Astrocyte (in vitro differentiated cells and primary cell): ENCODE measurements around the gene C1orf52. TPM values are rescaled to one million over a fixed set of nuclear protein-coding genes. Genes with fewer than 3 reads are reported as not detected.

ENCODE experiments used
- DNase-seq: peaks from one replicate; pipeline ENCODE4 v3.0.0-alpha.2; 2010; ENCODE audit warnings: low read depth
- FAIRE-seq: peaks from 2 replicates; lab custom pipeline; 2011; peaks lifted over from hg19 to GRCh38; lab: Jason Lieb, UNC
- H2AFZ ChIP-seq: 2 replicates; pipeline ENCODE4 v1.6.0; 2012; ENCODE audit warnings: low read depth, low read length, inconsistent platforms
- H3K27ac ChIP-seq: 2 replicates; pipeline ENCODE4 v1.5.1; 2011; ENCODE audit warnings: low read depth, low read length, inconsistent platforms
- H3K27me3 ChIP-seq: 2 replicates; pipeline ENCODE4 v1.6.0; 2011; ENCODE audit warnings: low read length, inconsistent platforms; ENCODE audit not compliant: insufficient read depth
- H3K36me3 ChIP-seq: 2 replicates; pipeline ENCODE4 v1.5.1; 2011; ENCODE audit warnings: low read length, inconsistent platforms; ENCODE audit not compliant: insufficient read depth
- H3K4me1 ChIP-seq: 2 replicates; pipeline ENCODE4 v1.5.1; 2011; ENCODE audit warnings: low read length, inconsistent platforms; ENCODE audit not compliant: insufficient read depth
- H3K4me2 ChIP-seq: 2 replicates; pipeline ENCODE4 v1.6.0; 2012; ENCODE audit warnings: low read length, inconsistent platforms
- H3K4me3 ChIP-seq: 2 replicates; pipeline ENCODE4 v1.5.1; 2011; ENCODE audit warnings: low read depth, mild to moderate bottlenecking, low read length, inconsistent platforms; ENCODE audit not compliant: insufficient read depth
- H3K79me2 ChIP-seq: 2 replicates; pipeline ENCODE4 v1.6.0; 2012; ENCODE audit warnings: mild to moderate bottlenecking, low read length, inconsistent platforms; ENCODE audit not compliant: insufficient read depth
- H3K9ac ChIP-seq: 2 replicates; pipeline ENCODE4 v1.6.0; 2012; ENCODE audit warnings: mild to moderate bottlenecking, low read length, inconsistent platforms
- H3K9me3 ChIP-seq: 2 replicates; pipeline ENCODE4 v1.5.1; 2012; ENCODE audit warnings: low read depth, mild to moderate bottlenecking, low read length, inconsistent platforms; ENCODE audit not compliant: insufficient read depth
- H4K20me1 ChIP-seq: 2 replicates; pipeline ENCODE4 v1.6.0; 2012; ENCODE audit warnings: low read length, inconsistent platforms; ENCODE audit not compliant: insufficient read depth
- H3K27ac Mint-ChIP-seq: one replicate; pipeline ENCODE4 v1.8.0; 2021; ENCODE audit warnings: mild to moderate bottlenecking, mixed read lengths; ENCODE audit not compliant: unreplicated experiment
- H3K27me3 Mint-ChIP-seq: one replicate; pipeline ENCODE4 v1.8.0; 2021; ENCODE audit warnings: low read depth, mixed read lengths; ENCODE audit not compliant: unreplicated experiment
- H3K36me3 Mint-ChIP-seq: one replicate; pipeline ENCODE4 v1.8.0; 2021; ENCODE audit warnings: low read depth, mixed read lengths; ENCODE audit not compliant: unreplicated experiment
- H3K4me1 Mint-ChIP-seq: one replicate; pipeline ENCODE4 v1.8.0; 2021; ENCODE audit warnings: low read depth, mixed read lengths; ENCODE audit not compliant: unreplicated experiment
- H3K4me3 Mint-ChIP-seq: one replicate; pipeline ENCODE4 v1.8.0; 2021; ENCODE audit warnings: mild to moderate bottlenecking, moderate library complexity, mixed read lengths; ENCODE audit not compliant: unreplicated experiment
- H3K9me3 Mint-ChIP-seq: one replicate; pipeline ENCODE4 v1.8.0; 2021; ENCODE audit warnings: mild to moderate bottlenecking, mixed read lengths; ENCODE audit not compliant: unreplicated experiment
- CTCF ChIP-seq: IDR thresholded peaks from 2 replicates; pipeline ENCODE4 v1.5.1; 2011; ENCODE audit warnings: low read depth, mild to moderate bottlenecking, inconsistent platforms, low read length, moderate library complexity; ENCODE audit not compliant: insufficient read depth
- EZH2 ChIP-seq: IDR thresholded peaks from 2 replicates; pipeline ENCODE4 v1.6.1; 2012; ENCODE audit warnings: mild to moderate bottlenecking, low read length, inconsistent platforms; ENCODE audit not compliant: insufficient read depth
- total RNA-seq: library from RNA; stranded (reverse); gene quantifications from 2 replicates; pipeline ENCODE4 v1.2.1, GENCODE V29; 2021

Gene C1orf52
- total RNA-seq, 1 donor from 2014 or later, result 42.4 TPM

GRCh38 chr1:85279458-85280080 is 20.1 kb upstream of the C1orf52 start:
- DNase-seq (no peak), FAIRE-seq (no peak)
- H4K20me1 ChIP-seq, result peaks cover 9% of the 10 kb centered on the region
- no peaks in the 10 kb centered on the region for H3K9me3 ChIP-seq
- peaks cover 2% of the 10 kb centered on the region for H3K9me3 Mint-ChIP-seq
- peak overlapping the region; percentile 42 for H3K27ac Mint-ChIP-seq
- peak overlapping the region; percentile 42 for H2AFZ ChIP-seq
- H3K79me2 ChIP-seq, result peaks cover 17% of the 10 kb centered on the region
- peaks cover 23% of the 10 kb centered on the region for H3K4me1 ChIP-seq
- no peak overlapping the region for H3K4me3 Mint-ChIP-seq
- peak overlapping the region; percentile 82 for H3K4me2 ChIP-seq
- peak overlapping the region; percentile 63 for H3K9ac ChIP-seq
- TF ChIP-seq CTCF (no peak), EZH2 (no peak)
- peak overlapping the region; percentile 72 for H3K27ac ChIP-seq
- no peaks in the 10 kb centered on the region for H3K27me3 Mint-ChIP-seq
- peaks cover 15% of the 10 kb centered on the region for H3K4me1 Mint-ChIP-seq
- peak overlapping the region; percentile 36 for H3K4me3 ChIP-seq
- no peaks in the 10 kb centered on the region for H3K27me3 ChIP-seq
- no peaks in the 10 kb centered on the region for H3K36me3 ChIP-seq
- H3K36me3 Mint-ChIP-seq, result no peaks in the 10 kb centered on the region

GRCh38 chr1:85278853-85279314 is 19.4 kb upstream of the C1orf52 start:
- Histone ChIP-seq H3K9ac (peak overlapping the region; percentile 63), H3K4me2 (peak overlapping the region; percentile 82), H2AFZ (peak overlapping the region; percentile 42), H3K4me3 (peak overlapping the region; percentile 36), H3K4me1 (peaks cover 29% of the 10 kb centered on the region), H3K36me3 (no peaks in the 10 kb centered on the region), H3K27ac (peak overlapping the region; percentile 72), H4K20me1 (peaks cover 15% of the 10 kb centered on the region), H3K9me3 (no peaks in the 10 kb centered on the region), H3K79me2 (peaks cover 24% of the 10 kb centered on the region), H3K27me3 (no peaks in the 10 kb centered on the region)
- DNase-seq (peak; percentile 94), FAIRE-seq (peak; percentile 90)
- H3K4me1 Mint-ChIP-seq, result peaks cover 20% of the 10 kb centered on the region
- H3K27ac Mint-ChIP-seq, result peak overlapping the region; percentile 42
- peak overlapping the region; percentile 10 for H3K4me3 Mint-ChIP-seq
- no peaks in the 10 kb centered on the region for H3K36me3 Mint-ChIP-seq
- TF ChIP-seq EZH2 (no peak), CTCF (no peak)
- peaks cover 2% of the 10 kb centered on the region for H3K9me3 Mint-ChIP-seq
- no peaks in the 10 kb centered on the region for H3K27me3 Mint-ChIP-seq

- no peak for FAIRE-seq
- H2AFZ ChIP-seq, result no peak overlapping the region
Observed at GRCh38 chr1:85277802-85278201, 18.3 kb upstream of the C1orf52 start.

More at GRCh38 chr1:85277802-85278201, 18.3 kb upstream of the C1orf52 start:
- H3K4me1 Mint-ChIP-seq, result peaks cover 31% of the 10 kb centered on the region
- Histone ChIP-seq H3K79me2 (peaks cover 35% of the 10 kb centered on the region), H3K27ac (no peak overlapping the region), H3K4me3 (no peak overlapping the region), H4K20me1 (peaks cover 26% of the 10 kb centered on the region), H3K36me3 (no peaks in the 10 kb centered on the region), H3K4me1 (peaks cover 30% of the 10 kb centered on the region), H3K27me3 (no peaks in the 10 kb centered on the region), H3K4me2 (no peak overlapping the region), H3K9ac (no peak overlapping the region), H3K9me3 (no peaks in the 10 kb centered on the region)
- peaks cover 2% of the 10 kb centered on the region for H3K9me3 Mint-ChIP-seq
- peak overlapping the region; percentile 13 for H3K27ac Mint-ChIP-seq
- no peaks in the 10 kb centered on the region for H3K27me3 Mint-ChIP-seq
- H3K4me3 Mint-ChIP-seq, result no peak overlapping the region
- DNase-seq, result no peak
- peaks cover 3% of the 10 kb centered on the region for H3K36me3 Mint-ChIP-seq
- TF ChIP-seq EZH2, result no peak
- TF ChIP-seq CTCF, result no peak
